A549 (cell line): ENCODE measurements around the gene COG7.

ENCODE experiments used
- BHLHE40 ChIP-seq: IDR thresholded peaks from 2 replicates; pipeline ENCODE4 v1.6.1; 2012; ENCODE audit warnings: low read depth, low read length, inconsistent platforms
- EHF ChIP-seq: fragments of 250-450 bp; sonication (Bioruptor Pico); IDR thresholded peaks from 2 replicates; pipeline ENCODE4 v1.5.0; 2020; ENCODE audit warnings: mild to moderate bottlenecking
- EP300 ChIP-seq, 2 experiments: fragments of >200 bp; sonication (Bioruptor Twin); formaldehyde crosslinking; IDR thresholded peaks; 2 replicates in 1 of 2; 3 replicates in 1 of 2; pipeline ENCODE4 v1.6.1; 2016 to 2017
- ESRRA ChIP-seq: fragments of 150-350 bp; IDR thresholded peaks from 2 replicates; pipeline ENCODE4 v1.6.1; 2014; ENCODE audit warnings: mild to moderate bottlenecking, low read length, borderline replicate concordance
- FOSL2 ChIP-seq, 2 experiments: fragments of 450-650 bp in 1 of 2; fragments of >200 bp in 1 of 2; sonication (Bioruptor Twin) in 1 of 2; formaldehyde crosslinking; IDR thresholded peaks; 2 replicates each; pipeline versions ENCODE4 v1.5.0 to v1.6.1; 2016 to 2020; ENCODE audit warnings: mild to moderate bottlenecking in 1 of 2, moderate library complexity in 1 of 2
- HDAC2 ChIP-seq: fragments of 200-600 bp; sonication (generic); IDR thresholded peaks from 2 replicates; pipeline ENCODE4 v1.6.1; 2016
- NR3C1 ChIP-seq: fragments of >200 bp; sonication (Bioruptor Twin); formaldehyde crosslinking; IDR thresholded peaks from 3 replicates; pipeline ENCODE4 v1.6.1; 2017
- POLR2A ChIP-seq: IDR thresholded peaks from 2 replicates; pipeline ENCODE4 v1.6.1; 2012; ENCODE audit warnings: mild to moderate bottlenecking, low read length
- RFX5 ChIP-seq: fragments of 450-650 bp; IDR thresholded peaks from 2 replicates; pipeline ENCODE4 v1.7.1; 2014; ENCODE audit warnings: antibody characterized with exemption, mild to moderate bottlenecking, moderate library complexity
- TF ChIP-seq, protein P1 (sequence below): fragments of >200 bp; sonication (Bioruptor Twin); formaldehyde crosslinking; IDR thresholded peaks from 3 replicates; pipeline ENCODE4 v1.5.1; 2016
- TF ChIP-seq, protein P2 (sequence below): IDR thresholded peaks from 2 replicates; pipeline ENCODE4 v1.6.1; 2012
- TF ChIP-seq, protein P3 (sequence below): fragments of 200-600 bp; sonication (generic); IDR thresholded peaks from 2 replicates; pipeline ENCODE4 v1.6.1; 2016; ENCODE audit warnings: antibody characterized with exemption, mild to moderate bottlenecking, moderate library complexity

DNA sequence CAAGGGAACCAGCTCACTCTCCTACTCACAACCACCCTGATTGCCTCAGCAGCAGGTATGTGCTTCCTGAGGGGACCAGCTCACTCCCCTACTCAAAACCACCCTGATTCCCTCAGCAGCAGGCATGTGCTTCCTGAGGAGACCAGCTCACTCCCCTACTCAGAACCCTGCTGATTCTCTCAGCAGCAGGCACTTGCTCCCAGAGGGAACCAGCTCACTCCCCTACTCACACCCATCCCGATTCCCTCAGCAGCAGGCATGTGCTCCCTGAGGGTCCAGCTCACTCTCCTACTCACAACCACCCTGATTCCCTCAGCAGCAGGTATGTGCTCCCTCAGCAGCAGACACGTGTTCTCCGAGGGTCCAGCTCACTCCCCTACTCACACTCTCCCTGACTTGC lies 26.1 kb upstream of the COG7 start:
- TF ChIP-seq, protein P1, sequence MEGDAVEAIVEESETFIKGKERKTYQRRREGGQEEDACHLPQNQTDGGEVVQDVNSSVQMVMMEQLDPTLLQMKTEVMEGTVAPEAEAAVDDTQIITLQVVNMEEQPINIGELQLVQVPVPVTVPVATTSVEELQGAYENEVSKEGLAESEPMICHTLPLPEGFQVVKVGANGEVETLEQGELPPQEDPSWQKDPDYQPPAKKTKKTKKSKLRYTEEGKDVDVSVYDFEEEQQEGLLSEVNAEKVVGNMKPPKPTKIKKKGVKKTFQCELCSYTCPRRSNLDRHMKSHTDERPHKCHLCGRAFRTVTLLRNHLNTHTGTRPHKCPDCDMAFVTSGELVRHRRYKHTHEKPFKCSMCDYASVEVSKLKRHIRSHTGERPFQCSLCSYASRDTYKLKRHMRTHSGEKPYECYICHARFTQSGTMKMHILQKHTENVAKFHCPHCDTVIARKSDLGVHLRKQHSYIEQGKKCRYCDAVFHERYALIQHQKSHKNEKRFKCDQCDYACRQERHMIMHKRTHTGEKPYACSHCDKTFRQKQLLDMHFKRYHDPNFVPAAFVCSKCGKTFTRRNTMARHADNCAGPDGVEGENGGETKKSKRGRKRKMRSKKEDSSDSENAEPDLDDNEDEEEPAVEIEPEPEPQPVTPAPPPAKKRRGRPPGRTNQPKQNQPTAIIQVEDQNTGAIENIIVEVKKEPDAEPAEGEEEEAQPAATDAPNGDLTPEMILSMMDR, result no peak
- TF ChIP-seq HDAC2 (no peak), BHLHE40 (no peak), POLR2A (no peak), EHF (CRISPR knock-in tag) (no peak), RFX5 (no peak), ESRRA (no peak), NR3C1 (no peak), EP300 (IDR thresholded peaks at IDR 0.05) (no peak), FOSL2 (IDR thresholded peaks at IDR 0.05) (no peak), FOSL2 (CRISPR knock-in tag; IDR thresholded peaks at IDR 0.05) (no peak)
- TF ChIP-seq, protein P2, sequence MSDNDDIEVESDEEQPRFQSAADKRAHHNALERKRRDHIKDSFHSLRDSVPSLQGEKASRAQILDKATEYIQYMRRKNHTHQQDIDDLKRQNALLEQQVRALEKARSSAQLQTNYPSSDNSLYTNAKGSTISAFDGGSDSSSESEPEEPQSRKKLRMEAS, result no peak
- TF ChIP-seq, protein P3, sequence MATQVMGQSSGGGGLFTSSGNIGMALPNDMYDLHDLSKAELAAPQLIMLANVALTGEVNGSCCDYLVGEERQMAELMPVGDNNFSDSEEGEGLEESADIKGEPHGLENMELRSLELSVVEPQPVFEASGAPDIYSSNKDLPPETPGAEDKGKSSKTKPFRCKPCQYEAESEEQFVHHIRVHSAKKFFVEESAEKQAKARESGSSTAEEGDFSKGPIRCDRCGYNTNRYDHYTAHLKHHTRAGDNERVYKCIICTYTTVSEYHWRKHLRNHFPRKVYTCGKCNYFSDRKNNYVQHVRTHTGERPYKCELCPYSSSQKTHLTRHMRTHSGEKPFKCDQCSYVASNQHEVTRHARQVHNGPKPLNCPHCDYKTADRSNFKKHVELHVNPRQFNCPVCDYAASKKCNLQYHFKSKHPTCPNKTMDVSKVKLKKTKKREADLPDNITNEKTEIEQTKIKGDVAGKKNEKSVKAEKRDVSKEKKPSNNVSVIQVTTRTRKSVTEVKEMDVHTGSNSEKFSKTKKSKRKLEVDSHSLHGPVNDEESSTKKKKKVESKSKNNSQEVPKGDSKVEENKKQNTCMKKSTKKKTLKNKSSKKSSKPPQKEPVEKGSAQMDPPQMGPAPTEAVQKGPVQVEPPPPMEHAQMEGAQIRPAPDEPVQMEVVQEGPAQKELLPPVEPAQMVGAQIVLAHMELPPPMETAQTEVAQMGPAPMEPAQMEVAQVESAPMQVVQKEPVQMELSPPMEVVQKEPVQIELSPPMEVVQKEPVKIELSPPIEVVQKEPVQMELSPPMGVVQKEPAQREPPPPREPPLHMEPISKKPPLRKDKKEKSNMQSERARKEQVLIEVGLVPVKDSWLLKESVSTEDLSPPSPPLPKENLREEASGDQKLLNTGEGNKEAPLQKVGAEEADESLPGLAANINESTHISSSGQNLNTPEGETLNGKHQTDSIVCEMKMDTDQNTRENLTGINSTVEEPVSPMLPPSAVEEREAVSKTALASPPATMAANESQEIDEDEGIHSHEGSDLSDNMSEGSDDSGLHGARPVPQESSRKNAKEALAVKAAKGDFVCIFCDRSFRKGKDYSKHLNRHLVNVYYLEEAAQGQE, result no peak
